NB4 (cell line): Measurements from ENCODE around the gene POLR3B.

Experiments
- DNase-seq: peaks from one replicate; pipeline ENCODE4 v3.0.0; 2010; ENCODE audit warnings: low read depth
- H3K4me3 ChIP-seq: one replicate; pipeline ENCODE4 v1.5.1; 2011; ENCODE audit warnings: mild to moderate bottlenecking, low read depth, low read length, moderate library complexity
- CTCF ChIP-seq: IDR thresholded peaks from one replicate; pipeline ENCODE4 v1.5.1; 2012; ENCODE audit warnings: low read depth, low read length
- MAX ChIP-seq: IDR thresholded peaks from 2 replicates; pipeline ENCODE4 v1.6.1; 2011; ENCODE audit warnings: low read depth, low read length
- MYC ChIP-seq: IDR thresholded peaks from 2 replicates; pipeline ENCODE4 v1.6.1; 2011; ENCODE audit warnings: low read depth, low read length
- POLR2A ChIP-seq: IDR thresholded peaks from 2 replicates; pipeline ENCODE4 v1.6.1; 2011; ENCODE audit warnings: mild to moderate bottlenecking; ENCODE audit not compliant: insufficient read length; ENCODE audit errors: extremely low read depth

Gene POLR3B

GRCh38 chr12:106333756-106334155, 23.8 kb upstream of the POLR3B start:
- no peak for TF ChIP-seq CTCF
- no peak overlapping the region for H3K4me3 ChIP-seq
- DNase-seq, result peak; percentile 71

- TF ChIP-seq MYC, result no peak
- no peak for TF ChIP-seq CTCF
- TF ChIP-seq POLR2A, result no peak
- TF ChIP-seq MAX, result no peak
- no peak overlapping the region for H3K4me3 ChIP-seq
These were observed 16.3 kb upstream of the POLR3B start for GRCh38 chr12:106341086-106341877.

DNA sequence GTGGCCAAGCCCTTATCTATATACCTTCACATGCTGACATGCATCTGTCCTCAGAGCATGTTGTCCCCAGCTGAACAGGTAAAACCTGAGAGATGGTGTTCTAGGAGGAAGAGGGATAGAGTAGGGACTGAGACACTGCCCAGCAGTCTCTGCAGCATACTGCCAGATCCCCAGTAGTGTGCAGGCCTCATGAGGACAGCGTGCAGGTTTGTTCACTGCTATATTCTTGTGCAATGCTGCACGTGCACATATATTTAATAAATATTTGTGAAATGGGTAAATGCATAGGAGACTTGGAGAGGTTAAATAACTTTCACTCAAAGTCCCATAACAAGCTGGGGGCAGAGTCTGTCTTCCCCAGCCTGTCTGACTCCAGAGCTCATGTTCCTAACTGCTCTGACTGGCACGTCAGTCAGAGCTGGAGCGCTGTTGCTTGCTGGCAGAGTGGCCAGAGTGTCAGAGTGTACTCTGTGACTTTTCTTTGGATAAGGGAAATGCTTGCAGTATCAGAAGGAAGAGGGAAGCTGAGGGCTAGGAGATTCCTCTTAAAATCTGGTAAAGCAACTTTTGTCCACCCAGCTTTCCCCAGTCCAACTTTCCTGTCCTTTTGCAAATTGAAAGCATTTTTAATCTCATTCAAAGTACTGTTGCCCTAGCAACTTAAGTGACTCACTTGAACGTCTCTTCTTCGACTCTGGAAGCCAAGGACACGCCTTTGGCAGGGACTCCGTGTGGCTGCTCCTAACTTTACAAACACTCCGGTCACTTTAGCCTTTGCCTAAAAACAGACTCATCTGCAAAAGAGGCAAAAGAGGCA, 14.9 kb upstream of the POLR3B start:
- no peak for TF ChIP-seq MYC
- no peak for TF ChIP-seq MAX
- TF ChIP-seq POLR2A, result no peak
- DNase-seq, result no peak
- H3K4me3 ChIP-seq, result no peak overlapping the region

More at GRCh38 chr12:106341086-106341877, 16.3 kb upstream of the POLR3B start:
- DNase-seq, result no peak

- TF ChIP-seq CTCF (no peak), POLR2A (no peak), MYC (no peak), MAX (no peak)
- DNase-seq, result no peak
- H3K4me3 ChIP-seq, result no peak overlapping the region
These were observed 14.4 kb upstream of the POLR3B start for GRCh38 chr12:106343214-106343528.

DNA sequence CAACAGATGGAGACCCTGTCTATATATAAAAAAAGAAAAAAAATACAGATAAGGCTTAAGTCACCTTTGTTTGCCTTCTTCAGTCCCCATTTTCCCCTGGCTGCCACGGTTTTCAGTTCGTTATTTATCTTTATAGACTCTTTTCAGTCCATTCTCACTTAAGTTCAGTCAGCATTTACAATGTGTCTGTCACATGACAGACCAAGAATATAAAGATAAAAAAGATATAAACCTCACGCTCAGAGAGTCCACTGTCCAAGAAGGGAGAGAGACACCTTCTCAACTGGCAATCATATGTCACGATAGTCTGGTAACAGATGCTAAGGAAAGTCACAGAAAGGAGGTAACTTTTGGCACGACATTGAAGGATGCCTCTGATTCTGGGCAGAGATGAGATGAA, 13.4 kb upstream of the POLR3B start:
- no peak for DNase-seq
- no peak for TF ChIP-seq MYC
- no peak for TF ChIP-seq POLR2A
- TF ChIP-seq CTCF, result no peak
- no peak for TF ChIP-seq MAX
- H3K4me3 ChIP-seq, result no peak overlapping the region

DNA sequence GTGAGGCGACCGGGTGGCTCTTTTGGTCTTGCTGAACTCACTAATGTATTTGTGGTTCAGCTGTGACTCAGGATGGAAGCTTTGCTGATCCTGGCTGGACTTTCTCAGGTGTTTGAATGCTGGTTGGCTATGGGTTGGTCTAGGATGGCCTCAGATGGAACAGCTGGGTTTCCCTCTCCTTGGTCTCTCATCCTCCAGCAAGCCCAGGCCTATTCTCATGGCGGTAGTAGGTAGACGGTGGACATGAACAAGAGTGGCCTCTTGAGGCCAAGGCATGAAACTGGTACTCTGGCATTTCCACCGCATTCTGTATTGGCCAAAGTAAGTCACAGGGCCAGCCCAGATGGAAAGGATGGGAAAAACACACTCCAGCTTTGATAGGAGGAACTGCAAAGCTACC, 11.8 kb upstream of the POLR3B start:
- TF ChIP-seq CTCF (peak; percentile 68), POLR2A (no peak)
- peak; percentile 62 for DNase-seq
- H3K4me3 ChIP-seq, result no peak overlapping the region
